Vagina (tissue), 2 donors: Measurements from ENCODE around the gene PIP5K1B.

Experiments used
- POLR2A ChIP-seq, 2 donors: fragments of 450-650 bp; IDR thresholded peaks; one replicate each; pipeline ENCODE4 v1.6.1; 2017; ENCODE audit warnings: antibody characterized with exemption in 2 of 2, mild to moderate bottlenecking in 2 of 2, moderate library complexity in 2 of 2
- POLR2AphosphoS5 ChIP-seq, 2 donors: sonication (generic); formaldehyde crosslinking; IDR thresholded peaks; one replicate each; pipeline ENCODE4 v1.9.0; 2017; ENCODE audit warnings: antibody characterized with exemption in 2 of 2, mild to moderate bottlenecking in 2 of 2, low read depth in 1 of 2; ENCODE audit not compliant: insufficient read depth in 1 of 2
- TF ChIP-seq, protein P1 (sequence below), 3 experiments: fragments of 450-650 bp in 2 of 3; fragments of 200-600 bp in 1 of 3; sonication (generic) in 1 of 3; IDR thresholded peaks; one replicate each; pipeline ENCODE4 v1.5.1; 2017 to 2019; ENCODE audit warnings: antibody characterized with exemption in 3 of 3, mild to moderate bottlenecking in 2 of 3, moderate library complexity in 2 of 3

- TF ChIP-seq POLR2A (IDR thresholded peaks at IDR 0.05), result no peak
- TF ChIP-seq, protein P1, sequence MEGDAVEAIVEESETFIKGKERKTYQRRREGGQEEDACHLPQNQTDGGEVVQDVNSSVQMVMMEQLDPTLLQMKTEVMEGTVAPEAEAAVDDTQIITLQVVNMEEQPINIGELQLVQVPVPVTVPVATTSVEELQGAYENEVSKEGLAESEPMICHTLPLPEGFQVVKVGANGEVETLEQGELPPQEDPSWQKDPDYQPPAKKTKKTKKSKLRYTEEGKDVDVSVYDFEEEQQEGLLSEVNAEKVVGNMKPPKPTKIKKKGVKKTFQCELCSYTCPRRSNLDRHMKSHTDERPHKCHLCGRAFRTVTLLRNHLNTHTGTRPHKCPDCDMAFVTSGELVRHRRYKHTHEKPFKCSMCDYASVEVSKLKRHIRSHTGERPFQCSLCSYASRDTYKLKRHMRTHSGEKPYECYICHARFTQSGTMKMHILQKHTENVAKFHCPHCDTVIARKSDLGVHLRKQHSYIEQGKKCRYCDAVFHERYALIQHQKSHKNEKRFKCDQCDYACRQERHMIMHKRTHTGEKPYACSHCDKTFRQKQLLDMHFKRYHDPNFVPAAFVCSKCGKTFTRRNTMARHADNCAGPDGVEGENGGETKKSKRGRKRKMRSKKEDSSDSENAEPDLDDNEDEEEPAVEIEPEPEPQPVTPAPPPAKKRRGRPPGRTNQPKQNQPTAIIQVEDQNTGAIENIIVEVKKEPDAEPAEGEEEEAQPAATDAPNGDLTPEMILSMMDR (IDR thresholded peaks at IDR 0.05), result no peak
- TF ChIP-seq POLR2AphosphoS5 (IDR thresholded peaks at IDR 0.05; ENCODE audit: insufficient read depth in 1 of 2, low read depth in 1 of 2), result no peak
Observed at GRCh38 chr9:68782546-68782945, 77.5 kb downstream of the PIP5K1B start.
